GM21515 (cell line): ENCODE data around the gene RAB11A.

Experiments used
- ATAC-seq: cut with Tn5 transposase; IDR thresholded peaks from one replicate; pipeline ENCODE4 v1.9.1; 2021; ENCODE audit not compliant: unreplicated experiment

The RAB11A gene

GRCh38 chr15:65914981-65915925 is 46.0 kb downstream of the RAB11A start:
- ATAC-seq = no peak

DNA sequence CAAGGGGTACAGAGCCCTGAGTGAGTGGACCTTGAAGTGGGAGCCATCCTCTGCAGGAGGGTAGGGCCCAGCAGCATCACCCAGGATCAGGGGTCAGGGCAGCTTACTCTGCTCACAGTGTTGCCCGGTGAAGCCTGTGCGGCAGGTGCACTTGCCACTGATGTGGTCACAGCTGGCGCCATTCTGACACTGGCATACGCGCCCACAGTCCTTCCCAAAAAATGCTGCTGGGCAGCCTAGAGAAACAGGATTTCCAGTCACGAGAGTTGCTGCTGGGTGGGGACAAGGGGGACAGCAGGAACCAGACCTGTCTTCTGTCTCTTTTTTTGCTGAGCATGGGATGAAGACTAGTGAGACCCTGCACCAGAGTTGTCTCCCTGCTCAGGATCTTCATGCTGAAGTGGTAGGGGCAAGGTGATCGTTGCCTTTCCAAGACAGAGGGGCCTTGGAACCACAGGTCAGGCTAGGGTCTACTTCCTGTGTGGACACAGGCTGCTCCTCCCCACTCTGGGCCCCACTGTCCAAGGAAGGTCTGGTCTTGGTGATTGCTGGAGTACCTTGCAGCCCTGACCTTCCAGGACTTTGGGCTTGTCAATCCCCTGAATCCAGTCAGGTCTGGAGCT is 46.9 kb downstream of the RAB11A start:
- ATAC-seq = no peak

DNA sequence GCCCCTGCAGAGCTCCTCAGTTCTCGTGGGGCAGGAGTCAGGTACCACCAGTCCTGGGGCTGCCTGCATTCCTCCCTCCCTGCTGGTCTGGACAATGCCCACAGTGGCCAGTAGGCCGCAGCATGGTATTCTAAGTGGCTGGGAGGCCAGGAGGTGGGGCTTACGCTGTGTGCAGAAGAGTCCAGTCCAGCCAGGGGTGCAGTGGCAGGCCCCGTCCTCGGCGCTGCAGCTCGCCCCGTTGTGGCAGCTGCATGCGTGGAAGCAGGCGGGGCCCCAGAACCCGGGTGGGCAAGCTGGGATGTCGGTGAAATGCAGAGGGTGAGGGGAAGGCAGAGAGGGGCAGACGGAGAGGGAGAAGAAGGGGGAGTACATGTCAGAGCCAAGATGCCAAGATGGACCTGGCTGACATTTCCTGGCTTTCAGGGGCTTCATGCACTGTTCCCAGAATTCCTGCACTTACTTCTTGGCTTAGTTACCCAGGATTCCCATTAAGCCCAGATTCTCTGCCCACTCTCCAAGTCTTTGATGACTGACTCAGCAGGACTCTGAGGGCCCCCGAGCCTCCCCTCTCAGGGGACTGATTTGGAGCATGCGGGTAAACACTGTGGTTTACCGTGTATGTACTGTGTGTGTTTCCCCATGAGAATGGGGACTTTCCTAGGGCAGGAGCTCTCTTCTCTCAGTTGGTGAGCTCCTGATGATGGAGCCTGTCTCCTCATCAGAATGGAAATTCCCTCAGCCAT is 47.5 kb downstream of the RAB11A start:
- peak; percentile 52 for ATAC-seq

DNA sequence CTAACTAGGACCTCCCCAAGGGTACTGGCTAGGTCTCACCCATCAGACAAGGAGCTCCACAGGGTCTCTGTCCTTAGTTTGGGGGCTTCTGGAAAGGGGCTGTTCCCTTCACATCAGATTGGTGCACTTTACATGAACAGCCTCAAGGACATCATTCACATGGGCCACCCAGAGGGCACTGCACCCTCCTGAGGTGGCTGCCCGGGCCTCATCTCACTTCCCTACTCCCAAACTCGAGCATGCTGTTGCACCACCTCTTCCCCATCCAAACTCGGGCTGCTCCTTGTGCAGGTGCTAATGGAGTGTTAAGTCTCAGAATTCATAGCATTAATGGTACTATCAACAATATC is 48.1 kb downstream of the RAB11A start:
- ATAC-seq = no peak

GRCh38 chr15:65917936-65918335 is 48.6 kb downstream of the RAB11A start:
- no peak for ATAC-seq

DNA sequence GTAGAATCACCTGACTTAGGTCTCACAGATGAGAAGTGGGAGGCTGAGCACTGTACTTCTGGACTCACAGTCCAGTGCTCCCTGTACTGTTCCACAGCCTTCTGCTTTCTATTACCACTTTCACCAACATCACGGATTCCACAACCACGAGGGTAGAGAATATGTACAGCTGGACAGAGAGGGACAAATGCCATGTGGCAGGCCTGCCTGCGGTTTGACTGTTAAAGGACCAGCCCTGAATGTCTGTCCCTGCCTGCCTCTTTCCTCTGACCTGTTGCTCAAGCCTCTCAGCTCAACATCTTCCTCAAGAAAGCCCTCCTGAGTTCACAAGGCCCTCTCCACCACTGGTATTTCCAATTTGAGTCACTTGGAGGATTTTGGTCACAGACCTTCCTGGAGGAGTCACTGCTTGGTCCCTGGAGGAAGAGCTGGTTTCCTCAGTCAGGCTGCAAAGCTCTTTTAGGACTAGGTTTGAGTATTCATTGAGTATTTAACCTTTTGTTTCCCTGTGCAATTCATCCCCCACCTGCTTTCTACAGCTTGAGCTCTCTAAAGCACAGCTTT is 49.1 kb downstream of the RAB11A start:
- ATAC-seq = no peak

- ATAC-seq = no peak
These were observed 49.7 kb downstream of the RAB11A start for GRCh38 chr15:65918945-65919344.

- ATAC-seq = no peak
These were observed 50.1 kb downstream of the RAB11A start for GRCh38 chr15:65919353-65919752.

- ATAC-seq = no peak
These were observed 50.8 kb downstream of the RAB11A start for GRCh38 chr15:65920121-65920520.

GRCh38 chr15:65920825-65921309 is 51.6 kb downstream of the RAB11A start:
- no peak for ATAC-seq

DNA sequence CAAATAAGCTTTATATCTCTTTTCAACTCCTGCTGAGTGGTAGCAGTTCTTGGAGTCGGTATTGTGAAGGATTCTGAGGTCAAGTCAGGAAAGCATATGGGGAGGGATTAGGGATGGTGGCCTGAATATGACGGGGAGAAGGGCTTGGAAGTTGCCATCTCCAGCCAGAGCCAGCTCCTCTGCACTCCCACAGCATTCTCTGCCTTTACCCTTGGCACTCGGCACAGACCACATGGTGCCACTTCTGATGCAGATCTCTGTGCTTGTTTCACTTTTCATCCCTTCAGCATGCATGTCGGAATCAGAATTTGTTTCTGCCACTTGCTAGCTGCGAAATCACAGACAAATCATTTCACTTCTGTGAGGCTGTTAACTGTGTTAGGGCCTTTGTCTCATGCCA is 52.5 kb downstream of the RAB11A start:
- no peak for ATAC-seq

DNA sequence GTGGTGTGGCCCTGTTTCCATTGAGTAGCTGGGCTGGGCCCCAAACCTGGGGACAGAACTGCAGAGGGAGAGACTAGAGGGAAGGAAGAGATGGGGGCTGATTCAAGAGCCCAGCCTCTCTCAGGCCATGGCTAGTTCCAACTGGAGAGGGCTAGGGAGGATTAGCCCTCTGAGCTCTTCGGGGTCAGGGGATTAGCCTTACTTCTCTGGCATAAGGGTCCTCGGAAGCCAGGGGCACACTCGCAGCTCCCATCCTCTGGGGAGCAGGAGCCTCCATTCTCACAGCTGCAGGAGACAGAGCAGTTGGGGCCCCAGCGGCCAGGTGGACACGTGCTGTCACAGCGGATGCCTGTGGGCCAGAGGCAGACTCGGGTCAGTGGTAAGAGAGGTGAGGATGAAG is 53.3 kb downstream of the RAB11A start:
- ATAC-seq = no peak

- ATAC-seq = no peak
These were observed 54.0 kb downstream of the RAB11A start for GRCh38 chr15:65923264-65923663.

- no peak for ATAC-seq
These were observed 54.7 kb downstream of the RAB11A start for GRCh38 chr15:65924004-65924403.

DNA sequence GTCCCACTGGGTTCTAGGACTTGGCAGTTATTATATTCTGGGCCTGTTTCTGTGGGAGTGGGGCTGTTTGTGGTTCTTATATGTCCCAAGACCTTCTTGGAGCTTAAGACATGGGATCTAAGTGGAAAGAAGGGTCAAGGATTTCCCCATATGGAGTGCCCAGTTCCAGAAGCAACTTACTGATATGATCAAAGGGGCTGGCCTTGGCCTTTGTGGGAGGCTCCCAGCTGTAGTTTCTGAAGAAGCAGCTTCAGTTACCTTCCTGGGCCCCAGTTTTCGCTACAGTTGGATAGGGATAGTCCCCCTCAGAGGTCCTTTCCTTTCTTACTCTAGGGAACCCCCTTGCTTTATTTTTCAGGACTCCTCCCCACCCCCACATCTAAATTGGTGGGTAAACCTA is 56.0 kb downstream of the RAB11A start:
- ATAC-seq = no peak

GRCh38 chr15:65926459-65926858 is 57.2 kb downstream of the RAB11A start:
- no peak for ATAC-seq

- no peak for ATAC-seq
These were observed 57.6 kb downstream of the RAB11A start for GRCh38 chr15:65926899-65927298.

DNA sequence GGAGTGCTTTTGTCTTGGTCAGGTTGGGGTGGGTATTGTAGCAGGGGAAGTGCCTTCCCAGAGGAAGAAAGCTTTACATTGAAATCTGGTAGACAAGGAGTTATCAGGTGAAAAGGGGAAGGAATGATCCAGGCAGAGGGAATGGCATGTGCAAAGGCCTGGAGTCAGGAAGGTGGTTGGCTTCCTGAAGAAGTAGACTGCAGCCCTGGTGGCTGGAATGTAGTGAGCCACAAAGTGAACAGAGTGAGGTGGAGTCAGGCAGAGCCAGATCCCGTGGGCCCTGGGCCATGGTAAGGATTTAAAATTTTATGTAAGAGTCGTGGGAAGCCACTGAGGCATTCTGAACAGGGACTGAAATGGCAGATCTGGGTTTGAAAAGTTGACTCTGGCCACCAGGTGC is 58.3 kb downstream of the RAB11A start:
- no peak for ATAC-seq

GRCh38 chr15:65929573-65929972 is 60.3 kb downstream of the RAB11A start:
- no peak for ATAC-seq

GRCh38 chr15:65930134-65930533 is 60.8 kb downstream of the RAB11A start:
- no peak for ATAC-seq

DNA sequence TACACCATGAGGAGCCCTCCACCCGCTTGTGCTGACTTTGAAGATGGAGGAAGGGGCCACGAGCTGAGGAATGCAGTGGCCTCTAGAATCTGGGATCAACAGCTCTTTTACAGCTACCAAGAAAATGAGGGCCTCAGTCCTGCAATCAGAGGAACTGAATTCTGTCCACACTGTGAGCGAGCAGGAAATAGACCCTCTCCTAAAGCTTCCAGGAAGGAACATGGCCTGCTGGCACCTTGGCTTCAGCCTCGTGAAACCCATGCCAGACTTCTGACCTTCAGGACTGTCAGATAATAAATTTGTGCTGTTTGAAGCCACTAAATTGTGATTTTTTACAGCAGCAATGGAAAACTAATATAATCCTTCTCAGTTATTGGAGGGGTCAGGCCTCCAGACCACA is 61.9 kb downstream of the RAB11A start:
- ATAC-seq = no peak
